Activated naive CD4-positive, alpha-beta T cell treated with anti-CD3 and anti-CD28 coated beads for 36 hours (primary cell): Measurements from ENCODE around the gene MT1F. TPM values are rescaled to one million over a fixed set of nuclear protein-coding genes. Genes with fewer than 3 reads are reported as not detected.

Experiments
- CTCF ChIA-PET: fragments of 350-600 bp; sonication (Branson Sonifier 250); formaldehyde crosslinking; loops from one replicate; lab custom pipeline; 2021; ENCODE audit warnings: antibody characterized with exemption; lab: Charles Lee
- DNase-seq: peaks from one replicate; pipeline ENCODE4 v3.0.0-alpha.2; 2020
- H3K27ac Mint-ChIP-seq: one replicate; pipeline ENCODE4 v1.8.0; 2021; ENCODE audit warnings: mild to moderate bottlenecking, mixed read lengths
- H3K27me3 Mint-ChIP-seq: one replicate; pipeline ENCODE4 v1.8.0; 2021; ENCODE audit warnings: low read depth, mixed read lengths
- H3K36me3 Mint-ChIP-seq: one replicate; pipeline ENCODE4 v1.8.0; 2021; ENCODE audit warnings: low read depth, mixed read lengths
- H3K4me1 Mint-ChIP-seq: one replicate; pipeline ENCODE4 v1.8.0; 2021; ENCODE audit warnings: low read depth, mixed read lengths
- H3K4me3 Mint-ChIP-seq: one replicate; pipeline ENCODE4 v1.8.0; 2021; ENCODE audit warnings: mild to moderate bottlenecking, moderate library complexity, mixed read lengths
- H3K9me3 Mint-ChIP-seq: one replicate; pipeline ENCODE4 v1.8.0; 2021; ENCODE audit warnings: mixed read lengths
- intact Hi-C: fragments of 100-400 bp; cut with micrococcal nuclease; formaldehyde crosslinking; loops from one replicate; pipeline ENCODE4 v1.15.1; 2023
- total RNA-seq, 2 experiments: library from RNA; stranded (reverse); gene quantifications; one replicate each; pipeline ENCODE4 v1.2.3, GENCODE V29; 2021

Gene MT1F
- total RNA-seq, 2 experiments from 2014 or later: 5.4 to 6.4 TPM

DNA sequence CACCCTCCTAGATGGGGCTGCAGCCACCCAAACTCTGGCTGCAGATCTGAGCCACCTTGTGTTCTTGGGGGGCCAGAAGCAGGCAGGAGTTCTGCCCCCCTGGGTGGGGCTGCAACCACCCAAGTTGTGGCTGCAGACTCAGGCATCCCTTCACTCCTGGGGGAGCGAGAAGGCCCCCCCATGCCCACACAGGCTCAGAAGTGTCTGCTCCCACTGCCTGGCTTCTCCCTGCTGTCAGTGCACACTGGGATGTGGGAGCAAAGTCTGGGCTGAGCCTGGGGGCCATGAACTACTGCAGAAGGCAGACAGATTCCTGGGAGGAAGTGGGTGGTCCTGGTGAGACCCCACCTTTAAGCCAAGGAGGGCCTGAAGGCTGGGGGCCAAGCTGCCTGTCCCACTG lies 37.5 kb downstream of the MT1F start:
- Mint-ChIP-seq H3K27ac (no peak overlapping the region), H3K9me3 (no peaks in the 10 kb centered on the region), H3K4me1 (no peaks in the 10 kb centered on the region), H3K4me3 (no peak overlapping the region), H3K27me3 (no peaks in the 10 kb centered on the region), H3K36me3 (no peaks in the 10 kb centered on the region)
- DNase-seq: no peak
- CTCF ChIA-PET: interaction anchor here (0.7 to 1.6 kb wide), 2 partner anchors 31 to 185 kb away, joined by 3 to 4 read pairs; no protein-coding TSS in a partner anchor
- intact Hi-C loops: no loop called here

DNA sequence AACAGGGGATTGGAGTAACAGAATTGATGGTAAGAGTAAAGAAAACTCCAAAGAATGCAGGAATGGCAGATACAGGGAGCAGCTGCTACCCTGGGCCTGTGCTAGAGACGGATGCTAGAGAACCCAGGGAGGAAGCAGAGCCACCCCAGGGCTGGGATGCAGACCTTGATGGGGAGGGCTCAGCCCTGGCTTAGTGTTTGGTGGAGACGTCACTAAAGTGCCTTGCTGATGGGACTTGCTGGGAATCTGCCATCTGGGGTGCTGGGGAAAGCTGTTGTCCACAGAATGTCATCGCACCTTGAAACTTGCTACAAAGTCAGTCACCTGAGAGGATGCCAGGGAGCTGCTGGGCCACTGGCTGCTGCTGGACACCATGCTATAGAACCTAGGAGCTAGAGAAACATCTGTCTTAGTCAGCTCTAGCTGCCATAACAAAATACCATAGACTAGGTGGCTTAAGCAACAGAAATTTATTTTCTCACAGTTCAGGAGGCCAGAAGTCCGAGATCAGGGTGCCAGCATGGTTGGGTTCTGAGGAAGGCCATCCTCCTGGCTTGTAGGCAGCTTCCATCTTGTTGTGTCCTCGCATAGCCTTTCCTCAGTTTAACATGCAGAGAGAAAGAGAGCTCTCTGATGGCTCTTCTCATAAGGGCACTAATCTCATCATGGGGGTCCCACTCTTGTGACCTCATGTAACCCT lies 39.8 kb downstream of the MT1F start:
- CTCF ChIA-PET: interaction anchor here (0.5 to 1.7 kb wide), 4 partner anchors 54 to 197 kb away, joined by 4 to 9 read pairs (median 6); no protein-coding TSS in a partner anchor

DNA sequence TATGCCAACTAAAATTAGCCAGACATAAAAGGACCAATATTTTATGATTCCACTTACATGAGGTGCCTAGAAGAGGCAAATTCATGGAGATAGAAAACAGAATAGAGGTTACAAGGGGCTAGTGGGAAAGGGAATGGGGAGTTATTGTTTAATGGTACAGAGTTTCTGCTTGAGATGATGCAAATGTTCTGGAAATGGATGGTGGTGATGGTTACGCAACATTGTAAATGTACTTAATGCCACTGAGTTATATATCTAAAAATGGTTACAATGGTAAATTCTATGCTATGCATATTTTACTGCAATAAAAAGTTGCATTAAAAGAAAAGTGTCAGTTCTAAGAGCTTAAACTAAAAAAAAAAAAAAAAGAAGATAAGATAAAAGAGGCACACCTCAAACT lies 42.4 kb downstream of the MT1F start:
- CTCF ChIA-PET: interaction anchor here (1.9 to 4.8 kb wide), 8 partner anchors 24 to 126 kb away, joined by 5 to 126 read pairs (median 12); partner anchors contain the start of gene MT1F
- Mint-ChIP-seq H3K4me3 (no peak overlapping the region), H3K4me1 (peaks cover 4% of the 10 kb centered on the region), H3K9me3 (no peaks in the 10 kb centered on the region), H3K27me3 (no peaks in the 10 kb centered on the region), H3K27ac (no peak overlapping the region), H3K36me3 (no peaks in the 10 kb centered on the region)
- no peak for DNase-seq
- intact Hi-C loops: loop anchor here (5.0 to 10.0 kb wide), 3 partner anchors 43 to 755 kb away; partner anchors contain the start of gene MT1F

More for the DNA sequence above, 39.8 kb downstream of the MT1F start:
- no peaks in the 10 kb centered on the region for H3K9me3 Mint-ChIP-seq
- intact Hi-C loops: no loop called here
- H3K27ac Mint-ChIP-seq: no peak overlapping the region
- no peaks in the 10 kb centered on the region for H3K27me3 Mint-ChIP-seq
- peaks cover 4% of the 10 kb centered on the region for H3K4me1 Mint-ChIP-seq
- no peak overlapping the region for H3K4me3 Mint-ChIP-seq
- no peak for DNase-seq
- H3K36me3 Mint-ChIP-seq: no peaks in the 10 kb centered on the region

DNA sequence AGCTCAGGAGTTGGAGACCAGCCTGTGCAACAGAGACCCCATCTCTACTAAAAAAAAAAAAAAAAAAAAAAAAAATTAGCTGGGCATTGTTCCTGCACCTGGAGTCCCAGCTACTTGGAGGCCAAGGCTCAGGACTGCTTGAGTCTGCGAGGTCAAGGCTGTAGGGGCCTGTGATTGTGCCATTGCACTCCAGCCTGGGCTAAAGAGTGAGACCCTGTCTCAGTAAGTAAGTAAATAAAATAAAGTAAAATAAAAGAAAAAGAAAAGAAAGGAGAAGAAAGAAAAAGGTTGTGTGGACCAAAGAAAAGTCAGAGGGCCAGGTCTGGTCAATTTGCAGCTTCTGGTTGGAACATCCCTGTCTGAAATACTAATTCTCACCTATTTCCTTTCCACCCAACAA lies 42.9 kb downstream of the MT1F start:
- CTCF ChIA-PET: interaction anchor here (1.4 to 4.8 kb wide), 13 partner anchors 11 to 187 kb away, joined by 3 to 126 read pairs (median 12); partner anchors contain the start of gene MT1F
- Mint-ChIP-seq H3K36me3 (no peaks in the 10 kb centered on the region), H3K4me3 (no peak overlapping the region), H3K27me3 (no peaks in the 10 kb centered on the region), H3K4me1 (peaks cover 4% of the 10 kb centered on the region), H3K9me3 (no peaks in the 10 kb centered on the region), H3K27ac (no peak overlapping the region)
- DNase-seq: no peak
- intact Hi-C loops: loop anchor here (5.0 to 10.0 kb wide), 3 partner anchors 43 to 756 kb away; partner anchors contain the start of gene MT1F

DNA sequence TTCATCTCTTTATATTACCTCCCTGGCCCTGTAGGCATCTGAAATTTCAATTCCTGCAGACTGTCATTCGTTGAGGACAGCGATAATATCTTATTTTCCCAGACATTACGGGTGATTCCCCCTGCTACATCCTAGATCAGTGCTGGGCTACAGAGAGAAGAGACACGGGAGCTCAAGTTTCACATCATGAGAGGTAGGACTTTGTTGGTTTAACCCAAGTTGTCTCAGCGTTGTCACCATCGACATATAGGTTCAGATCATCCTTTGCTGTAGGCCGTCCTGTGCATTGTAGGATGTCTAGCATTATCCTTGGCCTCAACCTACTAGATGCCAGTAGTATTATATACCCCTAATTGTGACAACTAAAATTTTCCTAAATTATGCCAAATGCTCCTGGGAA lies 43.8 kb downstream of the MT1F start:
- no peaks in the 10 kb centered on the region for H3K27me3 Mint-ChIP-seq
- intact Hi-C loops: loop anchor here (5.0 to 10.0 kb wide), 3 partner anchors 44 to 757 kb away; partner anchors contain the start of gene MT1F
- no peaks in the 10 kb centered on the region for H3K36me3 Mint-ChIP-seq
- peaks cover 4% of the 10 kb centered on the region for H3K4me1 Mint-ChIP-seq
- CTCF ChIA-PET: interaction anchor here (0.7 to 4.8 kb wide), 52 partner anchors 9 to 843 kb away, joined by 3 to 126 read pairs (median 5); partner anchors contain the start of genes BBS2, MT1E, MT1F and MT1X
- no peak overlapping the region for H3K4me3 Mint-ChIP-seq
- H3K9me3 Mint-ChIP-seq: no peaks in the 10 kb centered on the region
- DNase-seq: no peak
- no peak overlapping the region for H3K27ac Mint-ChIP-seq

DNA sequence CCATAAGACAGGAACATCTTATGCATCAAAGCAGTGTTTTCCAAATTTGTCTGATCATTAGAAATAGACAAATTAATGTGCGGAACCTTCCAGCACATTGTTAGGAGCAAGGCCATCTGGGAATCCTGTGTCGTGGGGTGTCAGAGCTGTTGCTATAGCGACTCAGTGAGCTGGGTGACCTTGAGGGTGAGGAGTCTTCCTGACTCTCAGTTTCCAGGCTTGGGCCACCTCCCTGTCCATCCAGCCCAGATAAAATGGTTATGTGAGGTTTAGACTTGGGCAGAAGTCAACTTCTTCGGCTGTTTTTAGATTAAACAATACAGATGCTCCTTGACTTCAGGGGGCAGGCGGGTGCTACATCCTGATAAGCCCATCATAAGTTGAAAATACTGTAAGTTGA lies 45.1 kb downstream of the MT1F start:
- peaks cover 4% of the 10 kb centered on the region for H3K4me1 Mint-ChIP-seq
- no peaks in the 10 kb centered on the region for H3K9me3 Mint-ChIP-seq
- no peak overlapping the region for H3K4me3 Mint-ChIP-seq
- CTCF ChIA-PET: interaction anchor here (0.7 to 4.8 kb wide), 31 partner anchors 10 to 624 kb away, joined by 3 to 126 read pairs (median 5); partner anchors contain the start of genes MT1E, MT1X and MT2A
- H3K27ac Mint-ChIP-seq: no peak overlapping the region
- H3K36me3 Mint-ChIP-seq: no peaks in the 10 kb centered on the region
- H3K27me3 Mint-ChIP-seq: no peaks in the 10 kb centered on the region
- no peak for DNase-seq
- intact Hi-C loops: loop anchor here (1.0 to 10.0 kb wide), 10 partner anchors 20 to 758 kb away; partner anchors contain the start of genes MT1F, MT1X and MT2A

Other genes starting within 250 kb of the MT1F start
- 10 to 100 TPM; 26.7 to 33.0 TPM for gene AMFR, start 232.4 kb upstream of the MT1F start, total RNA-seq
- 100 to 1,000 TPM; 324 to 330 TPM for gene NUDT21, start 206.6 kb upstream of the MT1F start, total RNA-seq
- gene OGFOD1, start 206.4 kb upstream of the MT1F start, total RNA-seq: 10 to 100 TPM; 48.5 to 50.6 TPM
- gene BBS2, start 137.9 kb upstream of the MT1F start, total RNA-seq: 10 to 100 TPM; 18.0 to 19.2 TPM
- not detected for gene MT4, start 92.9 kb upstream of the MT1F start, total RNA-seq
- gene MT3, start 68.4 kb upstream of the MT1F start, total RNA-seq: 1 to 10 TPM in 1 of 2 experiments, under 1 TPM in 1; 0.64 to 1.6 TPM
- gene MT2A, start 49.4 kb upstream of the MT1F start, total RNA-seq: 100 to 1,000 TPM in 1 of 2 experiments, 10 to 100 TPM in 1; 95.7 to 130 TPM
- gene MT1E, start 32.2 kb upstream of the MT1F start, total RNA-seq: 10 to 100 TPM; 12.2 to 12.4 TPM
- not detected for gene MT1M, start 25.3 kb upstream of the MT1F start, total RNA-seq
- not detected for gene MT1A, start 19.3 kb upstream of the MT1F start, total RNA-seq
- not detected for gene MT1B, start 6.1 kb upstream of the MT1F start, total RNA-seq
- gene MT1G, start 10.1 kb downstream of the MT1F start, total RNA-seq: 10 to 100 TPM; 22.4 to 23.8 TPM
- 1 to 10 TPM; 5.4 to 7.4 TPM for gene MT1H, start 11.9 kb downstream of the MT1F start, total RNA-seq
- gene MT1X, start 24.5 kb downstream of the MT1F start, total RNA-seq: 10 to 100 TPM; 49.9 to 57.9 TPM
- gene NUP93, start 72.2 kb downstream of the MT1F start, total RNA-seq: 100 to 1,000 TPM; 161 to 172 TPM
- gene SLC12A3, start 207.2 kb downstream of the MT1F start, total RNA-seq: not detected